ENCODE results near the gene GATA2.

DNA sequence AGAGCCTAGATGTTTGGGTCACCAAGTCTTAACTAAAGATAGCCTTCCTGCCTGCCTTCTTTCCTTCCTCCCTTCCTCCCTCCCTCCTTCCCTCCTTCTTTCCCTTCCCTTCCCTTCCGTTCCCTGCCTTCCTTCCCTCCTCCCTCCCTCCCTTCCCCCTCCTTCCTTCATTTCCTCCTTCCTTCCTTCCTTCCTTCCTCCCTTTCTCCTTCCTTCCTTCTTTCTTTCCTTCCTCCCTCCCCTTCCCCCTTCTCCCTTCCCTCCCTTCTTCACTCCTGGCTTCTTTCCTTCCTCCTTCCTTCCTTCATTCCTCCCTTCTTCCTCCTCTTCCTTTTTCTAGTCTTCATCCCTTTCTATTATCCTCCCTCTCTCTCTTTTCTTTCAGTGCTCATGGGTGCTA is 28.3 kb downstream of the GATA2 start:
- no peak for TF ChIP-seq EP300 (IDR thresholded peaks at IDR 0.05)
- TF ChIP-seq, protein P1, sequence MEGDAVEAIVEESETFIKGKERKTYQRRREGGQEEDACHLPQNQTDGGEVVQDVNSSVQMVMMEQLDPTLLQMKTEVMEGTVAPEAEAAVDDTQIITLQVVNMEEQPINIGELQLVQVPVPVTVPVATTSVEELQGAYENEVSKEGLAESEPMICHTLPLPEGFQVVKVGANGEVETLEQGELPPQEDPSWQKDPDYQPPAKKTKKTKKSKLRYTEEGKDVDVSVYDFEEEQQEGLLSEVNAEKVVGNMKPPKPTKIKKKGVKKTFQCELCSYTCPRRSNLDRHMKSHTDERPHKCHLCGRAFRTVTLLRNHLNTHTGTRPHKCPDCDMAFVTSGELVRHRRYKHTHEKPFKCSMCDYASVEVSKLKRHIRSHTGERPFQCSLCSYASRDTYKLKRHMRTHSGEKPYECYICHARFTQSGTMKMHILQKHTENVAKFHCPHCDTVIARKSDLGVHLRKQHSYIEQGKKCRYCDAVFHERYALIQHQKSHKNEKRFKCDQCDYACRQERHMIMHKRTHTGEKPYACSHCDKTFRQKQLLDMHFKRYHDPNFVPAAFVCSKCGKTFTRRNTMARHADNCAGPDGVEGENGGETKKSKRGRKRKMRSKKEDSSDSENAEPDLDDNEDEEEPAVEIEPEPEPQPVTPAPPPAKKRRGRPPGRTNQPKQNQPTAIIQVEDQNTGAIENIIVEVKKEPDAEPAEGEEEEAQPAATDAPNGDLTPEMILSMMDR (IDR thresholded peaks at IDR 0.05), result no peak
- TF ChIP-seq POLR2A (IDR thresholded peaks at IDR 0.05), result no peak

Data from tibial nerve (tissue), 4 donors.